ENCODE measurements around the gene MBP.

The MBP gene

DNA sequence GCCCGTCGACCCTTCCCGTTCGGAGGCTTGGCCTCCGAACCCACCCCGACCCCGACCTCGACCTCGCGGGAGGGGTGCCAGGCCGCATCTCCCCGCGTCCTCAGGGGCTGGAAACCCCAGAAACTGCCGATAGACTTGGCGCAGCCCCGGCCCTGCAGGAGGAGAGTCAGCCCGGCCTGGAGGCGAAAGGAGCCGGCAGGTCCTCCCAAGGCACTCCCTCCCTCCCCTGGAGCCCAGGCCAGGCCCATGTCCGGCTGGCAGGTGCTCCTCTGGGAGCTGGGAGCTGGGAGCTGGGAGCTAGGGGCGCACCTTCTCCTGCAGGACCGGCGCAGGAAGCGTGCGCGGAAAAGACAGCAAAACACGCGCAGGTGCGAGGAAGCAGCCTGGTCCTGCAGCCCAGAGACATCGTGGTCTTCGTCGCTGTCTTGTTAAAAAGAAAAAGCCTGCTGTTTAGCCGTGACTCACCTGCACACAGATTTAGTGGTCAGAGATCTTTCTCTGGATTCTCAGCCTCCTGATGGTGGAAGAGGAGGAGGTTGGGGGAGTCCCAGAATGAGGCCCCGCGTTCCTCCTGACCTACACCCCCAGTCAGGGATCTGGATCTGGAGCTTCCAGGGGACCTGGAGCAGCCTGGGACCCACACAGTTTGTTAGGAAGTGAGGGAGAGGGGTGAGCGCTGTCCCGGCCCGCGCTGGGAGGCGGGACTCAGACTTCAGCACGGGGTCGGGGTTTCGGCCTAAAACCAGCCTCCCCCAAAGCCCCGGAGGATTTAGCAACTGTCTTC, 660 bp upstream of the MBP start:
- no peak for DNase-seq

- peak in 1 of 2 donors; percentile 42 for DNase-seq
These were observed 773 bp downstream of the MBP start for GRCh38 chr18:77131652-77132368.

GRCh38 chr18:77131100-77131651, 1.4 kb downstream of the MBP start:
- peak; percentile 54 to 62 for DNase-seq

DNA sequence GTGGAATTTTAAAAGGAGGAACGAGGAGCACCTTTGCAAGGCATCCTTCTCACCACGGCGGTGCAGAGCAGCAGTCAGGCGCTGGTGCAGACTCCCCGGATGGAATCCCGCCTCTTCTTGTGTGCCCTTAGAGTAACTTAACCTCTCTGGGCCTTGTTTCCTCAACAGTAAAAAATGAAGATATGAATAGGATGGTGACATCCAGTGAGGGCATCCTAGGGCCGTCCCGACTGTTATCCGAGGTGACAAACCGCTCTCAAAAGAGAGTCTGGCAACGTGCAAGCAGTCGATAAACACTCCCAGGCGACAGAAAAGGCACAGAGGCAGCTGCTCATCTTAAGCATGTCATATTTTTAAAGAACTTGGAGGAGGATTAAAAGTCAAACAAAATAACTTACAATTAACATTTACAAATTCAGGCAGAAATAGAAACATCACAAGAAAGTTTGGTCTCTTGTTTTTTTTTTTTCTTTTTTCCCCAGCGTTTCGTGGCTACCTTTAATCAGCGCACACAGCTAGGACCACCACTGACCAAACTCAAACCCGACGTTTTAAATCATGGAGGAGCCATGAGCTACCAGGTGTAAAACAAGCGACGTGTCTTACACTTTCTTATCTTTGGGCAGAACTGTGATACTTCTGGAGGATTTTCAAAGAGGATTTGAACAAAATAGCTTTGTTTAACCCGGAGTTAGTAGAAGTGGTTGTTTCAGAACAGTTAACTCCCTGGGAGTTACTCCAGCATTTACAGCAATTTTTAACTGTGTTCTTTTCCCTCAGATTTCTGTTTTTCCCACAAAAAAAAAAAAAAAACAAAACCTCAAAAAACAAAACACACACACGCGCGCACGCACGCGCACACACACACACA, 2.1 kb downstream of the MBP start:
- no peak for DNase-seq

DNA sequence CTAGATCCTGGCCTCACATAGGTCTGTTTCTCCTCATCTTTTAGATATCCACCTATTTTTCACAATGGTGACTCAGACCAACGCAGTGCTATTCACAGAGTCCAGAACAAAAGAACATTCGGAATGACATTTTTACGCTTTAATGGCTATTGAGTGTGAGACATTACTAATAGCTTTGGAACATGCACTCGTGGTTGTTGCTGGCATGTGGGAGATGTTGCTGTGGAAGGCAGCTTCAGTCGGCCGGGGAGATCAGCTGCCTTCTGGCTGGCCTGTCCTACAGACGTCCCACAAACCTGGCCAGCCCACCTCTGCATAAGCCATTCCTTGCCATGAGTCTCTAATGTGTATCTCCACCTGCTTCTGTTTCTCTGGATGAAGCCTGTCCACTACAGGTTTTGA, 3.4 kb downstream of the MBP start:
- no peak for DNase-seq

- peak; percentile 71 to 77 for DNase-seq
These were observed 4.6 kb downstream of the MBP start for GRCh38 chr18:77127769-77128671.

DNA sequence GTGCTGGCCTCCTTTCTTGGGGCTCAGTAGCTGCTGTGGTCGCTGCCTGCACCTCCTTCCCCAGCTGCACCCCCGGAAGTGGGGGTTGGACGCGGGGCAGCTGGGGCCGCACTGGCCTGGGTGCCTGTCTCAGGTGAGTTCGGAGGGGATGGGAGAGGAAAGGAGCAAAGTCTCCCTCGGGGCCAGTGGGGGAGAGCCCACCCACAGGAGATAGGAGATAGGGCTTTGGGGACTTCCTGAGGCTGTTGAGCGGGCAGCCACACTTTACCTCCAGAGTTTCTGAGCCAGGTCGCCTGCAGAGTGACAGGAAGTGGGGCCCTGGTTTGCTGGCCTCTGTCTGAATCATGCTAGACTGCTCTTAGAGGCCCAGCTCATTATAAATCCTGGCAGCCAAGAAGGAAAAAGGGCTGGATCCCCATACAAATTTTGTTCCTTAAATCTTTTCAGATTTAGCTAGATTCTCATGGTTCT, 8.1 kb downstream of the MBP start:
- DNase-seq, result peak; percentile 39 to 64

GRCh38 chr18:77123320-77124231, 9.0 kb downstream of the MBP start:
- no peak for DNase-seq

DNA sequence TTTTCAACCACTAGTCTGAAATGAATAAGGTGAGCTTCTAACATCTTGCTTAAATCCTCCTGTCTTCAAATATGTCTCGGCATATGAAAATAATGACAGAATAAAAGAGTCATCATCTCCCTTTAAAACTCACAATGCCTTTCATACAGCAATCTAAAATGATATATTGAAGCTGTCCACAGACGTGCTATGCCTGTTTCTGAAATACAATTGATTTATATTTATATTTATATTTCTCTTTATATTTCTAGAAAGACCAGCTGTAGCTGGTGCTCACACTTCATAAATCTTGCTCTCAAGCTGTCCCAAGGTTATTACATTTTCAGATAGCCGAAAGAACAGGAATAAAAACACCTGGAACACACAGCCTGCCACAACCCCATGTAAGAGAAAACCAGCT, 11.1 kb downstream of the MBP start:
- DNase-seq, result no peak

DNA sequence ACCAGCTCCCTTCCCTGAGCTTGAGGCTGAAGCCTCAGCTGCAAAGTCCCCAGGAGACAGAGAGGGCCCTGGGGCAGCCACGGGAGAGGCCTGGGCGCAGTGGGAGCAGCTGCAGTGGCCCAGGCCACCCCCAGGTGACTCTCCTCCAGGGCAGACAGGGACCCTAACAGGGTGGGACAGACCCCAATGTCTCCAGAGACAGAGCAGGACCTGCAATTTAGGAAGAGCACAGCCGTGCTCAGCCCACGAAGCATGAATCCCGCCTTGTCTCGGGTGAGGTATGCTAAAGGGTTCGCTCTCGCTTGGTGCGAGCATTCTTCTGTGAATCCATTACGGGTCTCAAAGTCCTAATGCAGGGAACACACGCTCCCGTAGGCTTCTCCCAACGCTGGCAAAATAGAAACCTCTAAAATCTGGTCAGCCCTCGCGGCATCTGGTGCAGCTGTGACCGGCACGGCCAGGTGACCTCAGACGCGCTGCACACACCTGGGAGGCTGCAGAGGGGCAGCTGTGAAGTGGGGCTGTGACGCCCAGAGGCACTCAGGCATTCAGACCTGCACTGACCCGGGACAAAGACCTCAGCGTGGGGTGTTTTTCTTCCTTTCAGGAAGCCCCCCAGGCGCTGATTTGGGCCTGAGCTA, 12.6 kb downstream of the MBP start:
- no peak for DNase-seq

GRCh38 chr18:77119101-77119850, 13.3 kb downstream of the MBP start:
- DNase-seq, result no peak

GRCh38 chr18:77118256-77119090, 14.1 kb downstream of the MBP start:
- DNase-seq, result no peak

DNA sequence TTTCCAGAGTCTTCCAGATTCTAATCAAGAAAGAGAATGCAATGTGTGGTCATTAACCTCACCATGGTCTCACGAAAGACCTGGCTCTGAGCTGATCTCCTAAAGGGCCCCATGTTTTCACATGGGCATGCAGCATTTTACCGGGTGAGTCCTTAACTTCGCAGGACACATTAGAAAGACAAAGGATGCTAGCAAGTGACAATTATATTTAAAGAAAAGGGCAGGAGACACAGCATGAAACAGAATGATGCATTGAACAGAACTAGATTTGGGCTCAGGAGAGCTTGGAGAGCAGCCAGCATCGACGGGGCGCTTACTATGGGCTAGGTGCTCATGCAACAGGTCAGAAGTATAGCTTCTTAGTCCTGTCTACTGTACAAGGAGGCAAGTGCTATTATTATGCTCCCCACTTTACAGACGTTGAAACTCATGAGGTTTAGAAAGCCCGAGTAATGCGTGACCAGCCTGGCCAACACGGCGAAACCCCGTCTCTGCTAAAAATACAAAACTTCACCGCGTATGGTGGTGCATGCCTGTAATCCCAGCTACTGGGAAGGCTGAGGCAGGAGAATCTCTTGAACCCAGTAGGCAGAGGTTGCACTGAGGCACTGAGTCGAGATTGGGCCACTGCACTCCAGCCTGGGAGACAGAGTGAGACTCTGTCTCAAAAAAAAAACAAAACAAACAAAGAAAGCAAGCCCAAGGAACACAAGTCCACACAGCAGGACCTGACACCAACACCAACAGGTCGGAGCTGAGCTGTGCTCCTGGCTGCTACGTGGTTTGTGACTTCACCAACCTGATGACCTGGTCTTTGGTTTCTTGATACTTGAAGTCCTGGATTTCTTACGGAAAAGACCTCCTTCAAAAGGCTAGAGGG, 16.1 kb downstream of the MBP start:
- DNase-seq, result no peak

GRCh38 chr18:77115192-77115953, 17.2 kb downstream of the MBP start:
- DNase-seq, result no peak

DNA sequence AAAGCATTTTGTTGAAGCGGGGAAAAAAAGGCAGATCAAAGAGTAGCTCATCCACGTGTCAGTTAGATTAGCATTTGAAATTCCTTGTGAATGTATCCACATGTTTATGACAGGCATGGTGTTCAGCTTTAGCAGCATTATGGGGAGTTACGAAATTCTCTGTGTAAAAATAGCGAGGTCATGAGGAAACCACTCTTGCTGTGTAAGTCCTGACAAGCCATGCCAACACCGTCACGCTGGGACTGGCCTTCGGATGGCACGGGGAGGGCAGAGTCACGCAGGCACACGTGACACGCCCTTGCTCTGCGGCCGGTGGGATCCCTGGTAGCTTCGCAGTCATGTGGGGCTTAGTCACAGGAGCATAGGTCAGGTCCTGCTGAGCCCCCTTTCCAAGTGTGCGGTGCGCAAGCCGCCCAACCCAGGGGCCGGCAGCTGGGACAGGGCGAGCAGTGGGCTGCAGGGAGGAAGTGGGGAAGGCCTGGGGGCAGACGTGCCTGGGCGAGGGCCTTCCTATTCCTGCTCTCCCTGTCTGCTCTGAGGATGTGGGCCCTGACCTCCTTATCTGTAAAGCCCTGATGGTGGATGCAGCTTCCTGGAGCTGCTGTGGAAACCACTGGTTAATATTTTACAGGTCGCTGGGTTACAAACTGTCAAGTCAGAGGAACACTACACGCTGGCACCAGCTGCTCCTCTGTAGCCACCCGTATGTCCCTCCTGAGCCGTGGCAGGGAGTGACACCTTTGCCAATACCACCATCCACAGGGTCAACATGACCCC, 18.0 kb downstream of the MBP start:
- DNase-seq, result peak in 1 of 2 donors; percentile 85

DNA sequence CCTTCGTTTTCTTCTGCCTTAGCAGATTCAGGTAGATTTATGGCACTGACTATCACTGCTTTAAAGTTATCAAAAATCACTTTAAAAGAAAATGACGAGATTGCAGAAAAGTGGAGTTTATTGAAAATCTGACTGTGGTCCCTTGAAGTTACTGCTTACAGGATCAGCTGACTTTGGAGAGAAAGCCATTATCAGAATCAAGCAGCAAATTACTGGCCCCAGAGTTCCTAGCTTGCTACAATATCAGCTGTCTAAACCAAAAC, 18.5 kb downstream of the MBP start:
- DNase-seq, result no peak

All from CD4-positive, alpha-beta T cell treated with Interferon alpha-2 for 1 hour (primary cell).